Panc1 (cell line): ENCODE data around the gene E2F1. TPM values are rescaled to one million over a fixed set of nuclear protein-coding genes. Genes with fewer than 3 reads are reported as not detected.

Experiments used
- ATAC-seq: fragments of 200-7000 bp; cut with Tn5 transposase; 2 replicates; pipeline ENCODE4 v1.9.1; 2020; ENCODE audit warnings: mild to moderate bottlenecking, moderate library complexity
- BruUV-seq: library from RNA; stranded (reverse); fragments of 400-500 nt; replicated peaks from 2 replicates; lab custom pipeline; 2021; lab: Mats Ljungman, UMichigan
- CTCF ChIA-PET: fragments of 300-600 bp; sonication (Branson Sonifier 250); formaldehyde crosslinking; loops from one replicate; lab custom pipeline; 2022; ENCODE audit warnings: antibody characterized with exemption; lab: Charles Lee
- POLR2A ChIA-PET: fragments of 300-600 bp; sonication (Branson Sonifier 250); formaldehyde crosslinking; loops from one replicate; lab custom pipeline; 2022; ENCODE audit warnings: antibody characterized with exemption; lab: Charles Lee
- DNase-seq: peaks from one replicate; pipeline ENCODE4 v3.0.0-alpha.2; 2010; ENCODE audit warnings: low read depth, low spot score
- H3K27ac ChIP-seq: 2 replicates; pipeline ENCODE4 v1.5.1; 2011; ENCODE audit warnings: mild to moderate bottlenecking, low read length, inconsistent platforms
- H3K27me3 ChIP-seq: fragments of 200-500 bp; sonication (Bioruptor generic); 2 replicates; pipeline ENCODE4 v1.6.0; 2014; ENCODE audit warnings: low read length, inconsistent platforms; ENCODE audit not compliant: control insufficient read depth, insufficient read depth
- H3K36me3 ChIP-seq: fragments of 200-500 bp; sonication (Bioruptor generic); 2 replicates; pipeline ENCODE4 v1.5.1; 2014; ENCODE audit warnings: inconsistent platforms, mild to moderate bottlenecking, low read length, moderate library complexity; ENCODE audit not compliant: control insufficient read depth, insufficient read depth
- H3K4me1 ChIP-seq: 2 replicates; pipeline ENCODE4 v1.5.1; 2011; ENCODE audit warnings: inconsistent platforms, mild to moderate bottlenecking, low read length, moderate library complexity; ENCODE audit not compliant: control insufficient read depth, insufficient read depth
- H3K4me3 ChIP-seq, 2 experiments: 2 replicates each; pipeline ENCODE4 v1.5.1; 2011 to 2012; ENCODE audit warnings: low read depth in 2 of 2, low read length in 2 of 2, mild to moderate bottlenecking in 2 of 2, inconsistent platforms in 1 of 2, moderate library complexity in 1 of 2
- H3K9me3 ChIP-seq: fragments of 200-500 bp; sonication (Bioruptor generic); 2 replicates; pipeline ENCODE4 v1.5.1; 2014; ENCODE audit warnings: low read depth, mild to moderate bottlenecking, inconsistent platforms, low read length, moderate library complexity; ENCODE audit not compliant: control insufficient read depth, insufficient read depth
- CTCF ChIP-seq: fragments of 450-650 bp; IDR thresholded peaks from 2 replicates; pipeline ENCODE4 v1.5.1; 2017; ENCODE audit warnings: mild to moderate bottlenecking
- POLR2AphosphoS5 ChIP-seq: IDR thresholded peaks from 2 replicates; pipeline ENCODE4 v1.6.1; 2012; ENCODE audit warnings: mild to moderate bottlenecking, low read depth, low read length, moderate library complexity
- REST ChIP-seq, 2 experiments: IDR thresholded peaks; 2 replicates each; pipeline ENCODE4 v1.6.1; 2011 to 2012; ENCODE audit warnings: low read depth in 2 of 2, control low read depth in 1 of 2, low read length in 1 of 2, mild to moderate bottlenecking in 1 of 2, moderate library complexity in 1 of 2; ENCODE audit not compliant: insufficient read depth in 1 of 2
- SIN3A ChIP-seq: IDR thresholded peaks from 2 replicates; pipeline ENCODE4 v1.6.1; 2012; ENCODE audit warnings: low read depth, mild to moderate bottlenecking, low read length, moderate library complexity, borderline replicate concordance; ENCODE audit not compliant: insufficient read depth
- TCF7L2 ChIP-seq: IDR thresholded peaks from 2 replicates; pipeline ENCODE4 v1.6.1; 2011; ENCODE audit warnings: mild to moderate bottlenecking, low read depth, low read length, inconsistent platforms
- in situ Hi-C: cut with HindIII; loops from 2 replicates; pipeline ENCODE4 v1.10.0; 2016; ENCODE audit warnings: low sequenced_read_pairs, low pct_unique_long_range_greater_than_20kb
- intact Hi-C: fragments of 100-400 bp; cut with micrococcal nuclease; formaldehyde crosslinking; loops from one replicate; pipeline ENCODE4 v1.10.0; 2022; ENCODE audit not compliant: unreplicated experiment
- total RNA-seq: library from RNA; stranded (reverse); gene quantifications from one replicate; pipeline ENCODE4 v1.2.1, GENCODE V29; 2021; ENCODE audit not compliant: unreplicated experiment

The E2F1 gene
- total RNA-seq, 1 experiment from 2014 or later: 64.2 TPM

GRCh38 chr20:33653218-33653899 is 32.8 kb downstream of the E2F1 start:
- H3K4me1 ChIP-seq: peaks cover 4% of the 10 kb centered on the region
- H3K27me3 ChIP-seq: no peaks in the 10 kb centered on the region
- no peaks in the 10 kb centered on the region for H3K9me3 ChIP-seq
- peak; percentile 90; the same call in 1 of the 2 replicates for TF ChIP-seq CTCF
- TF ChIP-seq TCF7L2: no peak
- peak; percentile 64 for TF ChIP-seq POLR2AphosphoS5
- intact Hi-C loops: loop anchor here (5.0 kb wide), 1 partner anchor 196 kb away; no protein-coding TSS in a partner anchor
- ChIA-PET POLR2A (no interaction called here), CTCF (interaction anchor here (0.9 to 1.0 kb wide), 4 partner anchors 89 to 391 kb away, joined by 3 to 4 read pairs (median 4); no protein-coding TSS in a partner anchor)
- H3K4me3 ChIP-seq: no peak overlapping the region
- ATAC-seq (peak; percentile 83), DNase-seq (peak; percentile 55)
- no peak overlapping the region for H3K27ac ChIP-seq
- in situ Hi-C loops: no loop called here
- no peaks in the 10 kb centered on the region for H3K36me3 ChIP-seq
- BruUV-seq: TSS peak; percentile 34

- ATAC-seq: no peak
- CTCF ChIA-PET: interaction anchor here (0.6 kb wide), 1 partner anchor 803 kb away, joined by 6 read pairs; no protein-coding TSS in a partner anchor
- no peak overlapping the region for H3K4me3 ChIP-seq
- peaks cover 15% of the 10 kb centered on the region for H3K4me1 ChIP-seq
- POLR2A ChIA-PET: interaction anchor here (0.6 kb wide), 1 partner anchor 258 kb away, joined by 3 read pairs; no protein-coding TSS in a partner anchor
- no peaks in the 10 kb centered on the region for H3K27me3 ChIP-seq
- H3K27ac ChIP-seq: no peak overlapping the region
- no TSS peak for BruUV-seq
- H3K9me3 ChIP-seq: no peaks in the 10 kb centered on the region
- H3K36me3 ChIP-seq: no peaks in the 10 kb centered on the region
- DNase-seq: no peak
- in situ Hi-C loops: no loop called here
- intact Hi-C loops: loop anchor here (5.0 kb wide), 1 partner anchor 194 kb away; no protein-coding TSS in a partner anchor
- TF ChIP-seq CTCF: no peak
- no peak for TF ChIP-seq TCF7L2
- TF ChIP-seq SIN3A: no peak
- TF ChIP-seq POLR2AphosphoS5: no peak
- TF ChIP-seq REST (IDR thresholded peaks at IDR 0.05; ENCODE audit: insufficient read depth in 1 of 2, low read depth in 2 of 2, low read length in 1 of 2): no peak
These were observed 34.6 kb downstream of the E2F1 start for GRCh38 chr20:33651562-33652048.
